Neural progenitor cell (in vitro differentiated cells): ENCODE measurements around the gene HIPK2. TPM values are rescaled to one million over a fixed set of nuclear protein-coding genes. Genes with fewer than 3 reads are reported as not detected.

ENCODE experiments used
- DNase-seq: peaks from one replicate; pipeline ENCODE4 v3.0.0-alpha.2; 2016; ENCODE audit warnings: low spot score
- H2AFZ ChIP-seq: fragments of 200-600 bp; sonication (generic); replicated peaks from 2 replicates; pipeline ENCODE4 v1.6.1; 2016; ENCODE audit warnings: antibody characterized with exemption
- H3F3A ChIP-seq: fragments of 200-600 bp; sonication (generic); 2 replicates; pipeline ENCODE4 v1.6.1; 2016; ENCODE audit warnings: antibody characterized with exemption, low read depth
- H3K27ac ChIP-seq: fragments of 200-600 bp; sonication (generic); 2 replicates; pipeline ENCODE4 v1.5.1; 2016; ENCODE audit warnings: mild to moderate bottlenecking
- H3K27me3 ChIP-seq: fragments of 200-600 bp; sonication (generic); 2 replicates; pipeline ENCODE4 v1.6.1; 2016; ENCODE audit warnings: mild to moderate bottlenecking, moderate library complexity
- H3K36me3 ChIP-seq: fragments of 200-600 bp; sonication (generic); 2 replicates; pipeline ENCODE4 v1.5.1; 2016
- H3K4me1 ChIP-seq: fragments of 200-600 bp; sonication (generic); 2 replicates; pipeline ENCODE4 v1.6.1; 2016; ENCODE audit warnings: mixed run types
- H3K4me2 ChIP-seq: fragments of 200-600 bp; sonication (generic); 2 replicates; pipeline ENCODE4 v1.6.1; 2016
- H3K4me3 ChIP-seq: fragments of 200-600 bp; sonication (generic); 2 replicates; pipeline ENCODE4 v1.5.1; 2016
- H3K79me2 ChIP-seq: fragments of 200-600 bp; sonication (generic); 2 replicates; pipeline ENCODE4 v1.6.1; 2016; ENCODE audit warnings: low read depth
- H3K9ac ChIP-seq: fragments of 200-600 bp; sonication (generic); 2 replicates; pipeline ENCODE4 v1.6.1; 2016
- H3K9me3 ChIP-seq: fragments of 200-600 bp; sonication (generic); 2 replicates; pipeline ENCODE4 v1.5.1; 2016; ENCODE audit warnings: low read depth
- H4K20me1 ChIP-seq: fragments of 200-600 bp; sonication (generic); 2 replicates; pipeline ENCODE4 v1.6.1; 2016; ENCODE audit warnings: low read depth
- H3K27ac Mint-ChIP-seq: 3 replicates; pipeline ENCODE4 v1.8.0; 2021; ENCODE audit warnings: mixed read lengths
- H3K27me3 Mint-ChIP-seq: 2 replicates; pipeline ENCODE4 v1.8.0; 2022; ENCODE audit warnings: low read depth, mild to moderate bottlenecking, inconsistent platforms, moderate library complexity, mixed read lengths; ENCODE audit not compliant: insufficient read depth
- H3K36me3 Mint-ChIP-seq: 3 replicates; pipeline ENCODE4 v1.8.0; 2021; ENCODE audit warnings: mixed read lengths
- H3K4me1 Mint-ChIP-seq: 3 replicates; pipeline ENCODE4 v1.8.0; 2021; ENCODE audit warnings: mixed read lengths
- H3K4me3 Mint-ChIP-seq: 3 replicates; pipeline ENCODE4 v1.8.0; 2021; ENCODE audit warnings: mild to moderate bottlenecking, moderate library complexity, mixed read lengths
- H3K9me3 Mint-ChIP-seq: 3 replicates; pipeline ENCODE4 v1.8.0; 2020; ENCODE audit warnings: mixed read lengths
- EZH2 ChIP-seq: fragments of 200-600 bp; sonication (generic); IDR thresholded peaks from 2 replicates; pipeline ENCODE4 v1.6.1; 2017; ENCODE audit warnings: antibody characterized with exemption, mild to moderate bottlenecking, moderate library complexity
- EZH2phosphoT487 ChIP-seq: fragments of 200-600 bp; sonication (generic); IDR thresholded peaks from 2 replicates; pipeline ENCODE4 v1.6.1; 2017; ENCODE audit warnings: antibody characterized with exemption
- total RNA-seq: library from RNA; depleted of rRNA; stranded (reverse); fragments of >200 nt; gene quantifications from 2 replicates; pipeline ENCODE4 v1.2.3, GENCODE V29; 2015; ENCODE audit warnings: low replicate concordance
- TF ChIP-seq, protein P1 (sequence below): fragments of 200-600 bp; sonication (generic); IDR thresholded peaks from 2 replicates; pipeline ENCODE4 v1.5.1; 2017; ENCODE audit warnings: antibody characterized with exemption, mild to moderate bottlenecking

Gene HIPK2
- total RNA-seq, 1 donor from 2014 or later = 12.8 TPM

DNA sequence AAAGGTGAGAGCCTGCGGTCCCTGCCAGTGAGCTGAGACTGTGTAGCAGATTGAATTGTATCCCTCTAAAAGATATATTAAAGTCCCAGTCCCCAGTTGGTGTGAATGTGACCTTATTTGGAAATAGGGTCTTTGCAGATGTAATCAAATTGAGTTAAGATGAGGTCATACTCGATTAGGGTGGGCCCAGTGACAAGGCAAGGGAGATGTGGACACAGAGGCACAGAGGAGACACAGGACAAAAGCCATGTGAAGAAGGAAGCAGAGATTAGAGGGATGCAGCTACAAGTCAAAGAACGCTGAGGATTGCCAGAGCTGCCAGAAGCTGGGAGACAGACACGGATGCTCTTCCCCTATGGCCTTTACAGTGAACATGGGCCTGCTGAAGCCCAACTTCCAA, 150.0 kb downstream of the HIPK2 start:
- Mint-ChIP-seq H3K36me3 (peaks cover 56% of the 10 kb centered on the region), H3K4me3 (no peak overlapping the region), H3K4me1 (peaks cover 6% of the 10 kb centered on the region), H3K9me3 (no peaks in the 10 kb centered on the region), H3K27ac (no peak overlapping the region), H3K27me3 (no peaks in the 10 kb centered on the region)
- H3K4me2 ChIP-seq = no peak overlapping the region
- H3K4me3 ChIP-seq = no peak overlapping the region
- no peaks in the 10 kb centered on the region for H4K20me1 ChIP-seq
- H3F3A ChIP-seq = no peaks in the 10 kb centered on the region
- H3K27me3 ChIP-seq = no peaks in the 10 kb centered on the region
- TF ChIP-seq, protein P1, sequence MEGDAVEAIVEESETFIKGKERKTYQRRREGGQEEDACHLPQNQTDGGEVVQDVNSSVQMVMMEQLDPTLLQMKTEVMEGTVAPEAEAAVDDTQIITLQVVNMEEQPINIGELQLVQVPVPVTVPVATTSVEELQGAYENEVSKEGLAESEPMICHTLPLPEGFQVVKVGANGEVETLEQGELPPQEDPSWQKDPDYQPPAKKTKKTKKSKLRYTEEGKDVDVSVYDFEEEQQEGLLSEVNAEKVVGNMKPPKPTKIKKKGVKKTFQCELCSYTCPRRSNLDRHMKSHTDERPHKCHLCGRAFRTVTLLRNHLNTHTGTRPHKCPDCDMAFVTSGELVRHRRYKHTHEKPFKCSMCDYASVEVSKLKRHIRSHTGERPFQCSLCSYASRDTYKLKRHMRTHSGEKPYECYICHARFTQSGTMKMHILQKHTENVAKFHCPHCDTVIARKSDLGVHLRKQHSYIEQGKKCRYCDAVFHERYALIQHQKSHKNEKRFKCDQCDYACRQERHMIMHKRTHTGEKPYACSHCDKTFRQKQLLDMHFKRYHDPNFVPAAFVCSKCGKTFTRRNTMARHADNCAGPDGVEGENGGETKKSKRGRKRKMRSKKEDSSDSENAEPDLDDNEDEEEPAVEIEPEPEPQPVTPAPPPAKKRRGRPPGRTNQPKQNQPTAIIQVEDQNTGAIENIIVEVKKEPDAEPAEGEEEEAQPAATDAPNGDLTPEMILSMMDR = no peak
- TF ChIP-seq EZH2phosphoT487 (no peak), EZH2 (no peak)
- no peak overlapping the region for H2AFZ ChIP-seq
- no peak for DNase-seq
- no peaks in the 10 kb centered on the region for H3K36me3 ChIP-seq
- no peak overlapping the region for H3K9ac ChIP-seq
- H3K79me2 ChIP-seq = no peaks in the 10 kb centered on the region
- no peak overlapping the region for H3K27ac ChIP-seq
- no peaks in the 10 kb centered on the region for H3K4me1 ChIP-seq
- H3K9me3 ChIP-seq = no peaks in the 10 kb centered on the region

GRCh38 chr7:139626817-139627216, 151.0 kb downstream of the HIPK2 start:
- no peaks in the 10 kb centered on the region for H3K27me3 ChIP-seq
- H3K9ac ChIP-seq = no peak overlapping the region
- no peak overlapping the region for H3K4me3 Mint-ChIP-seq
- TF ChIP-seq, protein P1 = no peak
- no peak for TF ChIP-seq EZH2phosphoT487
- no peak for TF ChIP-seq EZH2
- peaks cover 6% of the 10 kb centered on the region for H3K4me1 Mint-ChIP-seq
- H3K9me3 Mint-ChIP-seq = no peaks in the 10 kb centered on the region
- no peak overlapping the region for H3K27ac Mint-ChIP-seq
- H2AFZ ChIP-seq = no peak overlapping the region
- H3K4me3 ChIP-seq = no peak overlapping the region
- H3K27me3 Mint-ChIP-seq = no peaks in the 10 kb centered on the region
- H3K4me2 ChIP-seq = no peak overlapping the region
- H3F3A ChIP-seq = no peaks in the 10 kb centered on the region
- no peaks in the 10 kb centered on the region for H4K20me1 ChIP-seq
- H3K27ac ChIP-seq = no peak overlapping the region
- no peaks in the 10 kb centered on the region for H3K4me1 ChIP-seq
- H3K36me3 ChIP-seq = no peaks in the 10 kb centered on the region
- H3K79me2 ChIP-seq = no peaks in the 10 kb centered on the region
- H3K36me3 Mint-ChIP-seq = peaks cover 56% of the 10 kb centered on the region
- no peak for DNase-seq
- no peaks in the 10 kb centered on the region for H3K9me3 ChIP-seq

GRCh38 chr7:139623518-139623917, 154.3 kb downstream of the HIPK2 start:
- Histone ChIP-seq H3K27ac (no peak overlapping the region), H3K36me3 (no peaks in the 10 kb centered on the region), H3F3A (peaks cover 5% of the 10 kb centered on the region), H3K4me1 (no peaks in the 10 kb centered on the region), H3K4me3 (no peak overlapping the region), H3K4me2 (no peak overlapping the region), H3K9ac (no peak overlapping the region), H3K9me3 (no peaks in the 10 kb centered on the region), H3K79me2 (no peaks in the 10 kb centered on the region), H3K27me3 (no peaks in the 10 kb centered on the region), H2AFZ (no peak overlapping the region), H4K20me1 (no peaks in the 10 kb centered on the region)
- no peak for DNase-seq
- no peaks in the 10 kb centered on the region for H3K4me1 Mint-ChIP-seq
- H3K27me3 Mint-ChIP-seq = no peaks in the 10 kb centered on the region
- no peaks in the 10 kb centered on the region for H3K9me3 Mint-ChIP-seq
- peaks cover 39% of the 10 kb centered on the region for H3K36me3 Mint-ChIP-seq
- H3K27ac Mint-ChIP-seq = peak overlapping the region; percentile 67
- H3K4me3 Mint-ChIP-seq = no peak overlapping the region
- TF ChIP-seq, protein P1 = no peak
- TF ChIP-seq EZH2phosphoT487 (no peak), EZH2 (no peak)
